K562 (cell line): ENCODE data around the gene EPHB4. TPM values are rescaled to one million over a fixed set of nuclear protein-coding genes. Genes with fewer than 3 reads are reported as not detected.

Experiments
- ATAC-seq: fragments of 200-7000 bp; cut with Tn5 transposase; 3 replicates; pipeline ENCODE4 v1.9.1; 2020; ENCODE audit warnings: moderate library complexity
- BruUV-seq: library from RNA; stranded (reverse); fragments of 400-500 nt; replicated peaks from 2 replicates; lab custom pipeline; 2021; lab: Mats Ljungman, UMichigan
- CTCF ChIA-PET: fragments of 300-600 bp; formaldehyde crosslinking; extraction: SDS; loops from one replicate; lab custom pipeline; 2021; ENCODE audit warnings: low intra/inter-chr PET ratio; lab: Yijun Ruan, JAX
- POLR2A ChIA-PET: fragments of 300-600, 350-650 bp; sonication (Branson Sonifier 250); formaldehyde crosslinking; extraction: SDS; loops from one replicate; lab custom pipeline; 2021; ENCODE audit warnings: antibody characterized with exemption, inconsistent platforms; lab: Yijun Ruan, JAX
- DNase-seq, 4 experiments: peaks; one replicate each; pipeline versions ENCODE4 v3.0.0 to v3.0.0-alpha.2; 2011 to 2018; ENCODE audit warnings: low spot score in 3 of 4, mixed read lengths in 3 of 4; ENCODE audit errors: extremely low read depth in 1 of 4
- FAIRE-seq: peaks from 2 replicates; lab custom pipeline; 2011; peaks lifted over from hg19 to GRCh38; lab: Jason Lieb, UNC
- H2AFZ ChIP-seq: 2 replicates; pipeline ENCODE4 v1.6.0; 2011; ENCODE audit warnings: low read depth, low read length, control low read depth, inconsistent platforms
- H3K27ac ChIP-seq: fragments of 200-600 bp; 3 replicates; pipeline ENCODE4 v1.8.0; 2011; ENCODE audit warnings: low read depth, mild to moderate bottlenecking, control low read depth, inconsistent platforms, low read length, moderate library complexity, mixed read lengths; ENCODE audit errors: extremely low read depth
- H3K27me3 ChIP-seq, 2 experiments: fragments of 300-600 bp in 1 of 2; 2 replicates in 1 of 2; 3 replicates in 1 of 2; pipeline versions ENCODE4 v1.6.0 to v1.8.0; 2011; ENCODE audit warnings: inconsistent platforms in 2 of 2, low read length in 2 of 2, mild to moderate bottlenecking in 1 of 2, mixed read lengths in 1 of 2, moderate library complexity in 1 of 2; ENCODE audit not compliant: control insufficient read depth in 2 of 2, insufficient read depth in 2 of 2
- H3K36me3 ChIP-seq: fragments of 300-600 bp; 3 replicates; pipeline ENCODE4 v1.8.0; 2011; ENCODE audit warnings: mild to moderate bottlenecking, low read length, inconsistent platforms; ENCODE audit not compliant: control insufficient read depth, insufficient read depth
- H3K4me1 ChIP-seq, 2 experiments: fragments of 200-600 bp in 1 of 2; replicated peaks in 1 of 2; 2 replicates in 1 of 2; 3 replicates in 1 of 2; pipeline versions ENCODE4 v1.5.1 to v1.8.0; 2011; ENCODE audit warnings: inconsistent platforms in 2 of 2, low read length in 2 of 2, mild to moderate bottlenecking in 1 of 2, mixed read lengths in 1 of 2, moderate library complexity in 1 of 2; ENCODE audit not compliant: control insufficient read depth in 2 of 2, insufficient read depth in 2 of 2
- H3K4me2 ChIP-seq: 2 replicates; pipeline ENCODE4 v1.6.1; 2011; ENCODE audit warnings: low read length, control low read depth, inconsistent platforms, mixed read lengths; ENCODE audit not compliant: insufficient read depth
- H3K4me3 ChIP-seq: fragments of 200-600 bp; sonication (generic), shearing (Covaris generic); 2 replicates; pipeline ENCODE4 v1.5.1; 2016; ENCODE audit warnings: control low read depth, inconsistent platforms
- H3K79me2 ChIP-seq: fragments of 200-600 bp; 3 replicates; pipeline ENCODE4 v1.8.0; 2011; ENCODE audit warnings: low read length, inconsistent platforms; ENCODE audit not compliant: control insufficient read depth, insufficient read depth
- H3K9ac ChIP-seq, 2 experiments: 2 replicates each; pipeline versions ENCODE4 v1.6.0 to v1.6.1; 2011; ENCODE audit warnings: low read depth in 2 of 2, low read length in 2 of 2, control low read depth in 1 of 2, inconsistent platforms in 1 of 2, mild to moderate bottlenecking in 1 of 2, mixed read lengths in 1 of 2; ENCODE audit not compliant: insufficient read depth in 1 of 2
- H3K9me1 ChIP-seq: one replicate; pipeline ENCODE4 v1.6.0; 2011; ENCODE audit warnings: inconsistent platforms, mild to moderate bottlenecking, low read length, moderate library complexity; ENCODE audit not compliant: control insufficient read depth, insufficient read depth
- H3K9me3 ChIP-seq: replicated peaks from 2 replicates; pipeline ENCODE4 v1.5.1; 2011; ENCODE audit warnings: low read depth, low read length, inconsistent platforms; ENCODE audit not compliant: control insufficient read depth, insufficient read depth
- H4K20me1 ChIP-seq: replicated peaks from 2 replicates; pipeline ENCODE4 v1.6.1; 2011; ENCODE audit warnings: low read length, inconsistent platforms, mixed read lengths; ENCODE audit not compliant: control insufficient read depth, insufficient read depth
- CCNT2 ChIP-seq: IDR thresholded peaks from 2 replicates; pipeline ENCODE4 v1.6.1; 2011; ENCODE audit warnings: borderline replicate concordance, low read depth, mild to moderate bottlenecking, moderate library complexity, mixed read lengths, low read length; ENCODE audit not compliant: insufficient read length; ENCODE audit errors: extremely low read depth
- GABPA ChIP-seq: fragments of 200-800 bp; sonication (Bioruptor generic); conservative IDR thresholded peaks from 2 replicates; pipeline ENCODE4 v1.6.1; 2016; ENCODE audit warnings: low read depth, missing genetic modification characterization, missing compliant biosample characterization
- GATAD2B ChIP-seq: fragments of 450-650 bp; IDR thresholded peaks from 2 replicates; pipeline ENCODE4 v1.6.1; 2017; ENCODE audit warnings: mild to moderate bottlenecking, borderline replicate concordance
- KLF13 ChIP-seq: fragments of 450-650 bp; IDR thresholded peaks from 2 replicates; pipeline ENCODE4 v1.6.1; 2016; ENCODE audit warnings: missing genetic modification characterization, low read depth, mild to moderate bottlenecking, missing compliant biosample characterization, moderate library complexity, borderline replicate concordance
- RHOXF2B ChIP-seq: fragments of 250-450 bp; sonication (Bioruptor Pico); conservative IDR thresholded peaks from 2 replicates; pipeline ENCODE4 v1.5.1; 2021
- SMAD3 ChIP-seq: fragments of 450-650 bp; formaldehyde crosslinking; conservative IDR thresholded peaks from 2 replicates; pipeline ENCODE4 v1.4.0; 2020; ENCODE audit warnings: mild to moderate bottlenecking
- ZNF124 ChIP-seq: sonication (generic); formaldehyde crosslinking; IDR thresholded peaks from 2 replicates; pipeline ENCODE4 v1.8.1; 2022; ENCODE audit warnings: missing genetic modification reagents
- WGBS: fragments of 100-300 bp; shearing (Covaris generic); methylation state at CpG from one replicate; pipeline ENCODE4 v1.1.6; 2016; ENCODE audit warnings: low coverage, mixed read lengths; ENCODE audit not compliant: insufficient coverage; ENCODE audit errors: missing lambda C conversion rate; 5-methylcytosine and 5-hydroxymethylcytosine counted together
- in situ Hi-C: fragments of 300-500 bp; cut with MboI; formaldehyde crosslinking; loops from 4 replicates; pipeline ENCODE4 v1.15.0; 2018; ENCODE audit warnings: inconsistent platforms, mixed read lengths
- intact Hi-C: fragments of 100-400 bp; cut with micrococcal nuclease; formaldehyde crosslinking; loops from 2 replicates; pipeline ENCODE4 v1.14.2; 2022
- polyA plus RNA-seq, 8 experiments: library from polyadenylated mRNA; depleted of rRNA in 4 of 8; stranded (reverse) in 5 of 8; unstranded in 3 of 8; fragments of >200 nt; fragmentation: Nextera tagmentation in 2 of 8; fragmentation: Illumina TruSeq in 1 of 8; extraction: Ambion mirVana in 2 of 8; extraction: Trizol in 1 of 8; gene quantifications; 2 replicates each; pipeline versions ENCODE4 v1.2.1 to v1.2.3, GENCODE V29; 2011 to 2014; ENCODE audit warnings: inconsistent platforms in 1 of 8, missing spikeins in 1 of 8
- total RNA-seq, 7 experiments: library from RNA; depleted of rRNA in 6 of 7; stranded (reverse); fragments of >200 nt in 6 of 7; fragmentation: Illumina TruSeq in 2 of 7; extraction: Trizol in 2 of 7; gene quantifications; 2 replicates each; pipeline versions ENCODE4 v1.2.1 to v1.2.3, GENCODE V29; 2011 to 2021; ENCODE audit warnings: low replicate concordance in 1 of 7
- TF ChIP-seq, protein P1 (sequence below), 2 experiments: IDR thresholded peaks; 2 replicates each; pipeline ENCODE4 v1.6.1; 2011; ENCODE audit warnings: borderline replicate concordance in 1 of 2, control low read depth in 1 of 2, low read depth in 1 of 2, low read length in 1 of 2, mild to moderate bottlenecking in 1 of 2, mixed read lengths in 1 of 2, moderate library complexity in 1 of 2; ENCODE audit not compliant: insufficient read depth in 1 of 2, insufficient read length in 1 of 2, poor library complexity in 1 of 2, severe bottlenecking in 1 of 2; ENCODE audit errors: extremely low read depth in 1 of 2
- TF ChIP-seq, protein P2 (sequence below), 3 experiments: fragments of 200-800 bp in 1 of 3; fragments of 250-450 bp in 1 of 3; fragments of 450-650 bp in 1 of 3; sonication (Bioruptor Pico) in 1 of 3; sonication (Bioruptor generic) in 1 of 3; formaldehyde crosslinking in 1 of 3; IDR thresholded peaks; 2 replicates each; pipeline versions ENCODE4 v1.6.1 to v1.8.0; 2016 to 2022; ENCODE audit warnings: mild to moderate bottlenecking in 2 of 3, missing genetic modification characterization in 2 of 3, missing compliant biosample characterization in 1 of 3, moderate library complexity in 1 of 3

The EPHB4 gene
- total and polyA plus RNA-seq, 9 of the 15 experiments (the other 6 are each of a cell fraction or from before 2014, with no cell fraction given) = 1.2 to 82.1 (median 37.9) TPM

DNA sequence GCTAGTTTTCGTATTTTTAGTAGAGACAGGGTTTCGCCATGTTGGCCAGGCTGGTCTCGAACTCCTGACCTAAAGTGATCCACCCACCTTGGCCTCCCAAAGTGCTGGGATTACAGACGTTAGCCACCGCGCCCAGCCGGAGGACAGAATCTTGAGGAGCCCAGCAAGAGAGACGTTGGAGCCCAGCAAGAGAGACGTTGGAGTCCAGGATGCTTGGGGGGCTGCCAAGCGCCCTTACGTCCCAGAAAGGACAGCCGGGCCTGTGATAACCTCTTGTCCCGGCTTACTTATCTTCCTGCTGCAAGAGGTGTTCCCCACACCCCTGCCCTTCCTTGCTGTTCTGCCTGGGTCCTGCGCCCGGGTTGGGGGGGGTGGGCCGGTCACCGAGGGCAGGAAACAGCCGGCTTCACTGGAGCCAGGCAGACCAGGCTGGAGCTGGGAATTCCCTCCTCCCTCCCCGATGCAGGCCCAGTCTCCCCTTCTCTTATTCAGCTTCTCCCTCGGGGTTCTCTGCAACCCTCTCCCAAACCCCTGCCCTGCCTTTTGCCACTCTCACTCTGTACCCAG, 1.9 kb upstream of the EPHB4 start (continued):
- TF ChIP-seq SMAD3 = no peak

DNA sequence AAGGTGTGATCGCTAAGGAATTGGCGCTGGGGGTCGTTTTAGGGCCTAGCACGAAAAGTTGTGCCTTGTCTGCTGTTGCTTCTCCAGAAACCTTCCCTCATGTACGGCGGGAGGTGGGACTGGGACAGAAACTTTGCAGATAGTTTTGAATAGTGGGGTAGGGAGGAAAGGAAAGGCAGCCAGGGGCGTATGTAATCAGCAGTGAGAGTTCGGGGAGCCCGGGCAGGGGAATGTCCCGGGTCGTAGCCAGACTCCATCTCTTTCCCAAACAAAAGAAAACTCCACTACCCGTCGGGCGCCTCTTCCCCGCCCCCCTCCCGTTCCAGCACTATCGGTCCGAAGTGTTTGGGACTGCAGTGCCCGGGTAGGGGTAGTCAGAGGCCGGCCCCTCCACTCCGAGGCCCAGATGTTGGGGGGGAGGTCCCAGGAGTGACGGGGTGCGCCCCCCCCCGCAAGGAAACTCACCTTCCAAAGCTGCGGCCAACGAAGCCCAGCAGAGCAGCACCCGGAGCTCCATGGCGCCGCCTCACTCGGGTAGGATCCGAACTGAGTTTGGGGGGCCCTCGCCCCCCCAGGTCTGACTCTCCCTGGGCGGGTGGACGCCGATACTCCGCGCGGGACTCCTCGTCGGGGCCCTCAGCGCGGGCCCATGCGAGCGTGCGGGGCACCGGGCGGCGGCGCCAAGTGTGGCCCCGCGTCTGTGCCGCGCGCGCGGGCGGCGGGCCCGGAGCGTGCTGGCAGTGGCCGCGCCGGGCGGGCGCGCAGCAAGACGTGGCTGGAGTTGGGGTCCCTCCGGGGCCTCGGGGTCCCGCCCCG, 601 bp downstream of the EPHB4 start:
- Histone ChIP-seq H3K36me3 (peaks cover 30% of the 10 kb centered on the region; the same call in 2 of the 3 replicates), H3K4me3 (peak overlapping the region; percentile 71), H3K9me3 (no peaks in the 10 kb centered on the region), H3K9ac (peak overlapping the region; percentile 61 to 88), H3K79me2 (peaks cover 55% of the 10 kb centered on the region), H4K20me1 (peaks cover 9% of the 10 kb centered on the region; the same call in 1 of the 2 replicates), H3K27ac (peak overlapping the region; percentile 60), H3K27me3 (no peaks in the 10 kb centered on the region), H2AFZ (peak overlapping the region; percentile 67), H3K4me2 (peak overlapping the region; percentile 98), H3K4me1 (peaks cover 17 to 67% of the 10 kb centered on the region in 2 experiments; a peak in 4 of 5 replicates), H3K9me1 (peaks cover 4% of the 10 kb centered on the region)
- intact Hi-C loops (loop anchor here (1.0 kb wide), 2 partner anchors 24 to 26 kb away; partner anchors contain the start of gene SLC12A9), in situ Hi-C loops (no loop called here)
- ChIA-PET CTCF (interaction anchor here (0.6 to 1.4 kb wide), 3 partner anchors 28 to 232 kb away, joined by 3 to 5 read pairs (median 3); no protein-coding TSS in a partner anchor), POLR2A (interaction anchor here (0.5 to 1.2 kb wide), 8 partner anchors 14 to 242 kb away, joined by 3 to 4 read pairs (median 3); partner anchors contain the start of genes SLC12A9 and SRRT)
- 1% methylated on average over 67 of the region's 71 CpGs for WGBS
- DNase-seq (peak in 2 of 4 experiments; percentile 43 to 69), FAIRE-seq (peak; percentile 57), ATAC-seq (peak; percentile 21)
- no TSS peak for BruUV-seq
- TF ChIP-seq, protein P1, sequence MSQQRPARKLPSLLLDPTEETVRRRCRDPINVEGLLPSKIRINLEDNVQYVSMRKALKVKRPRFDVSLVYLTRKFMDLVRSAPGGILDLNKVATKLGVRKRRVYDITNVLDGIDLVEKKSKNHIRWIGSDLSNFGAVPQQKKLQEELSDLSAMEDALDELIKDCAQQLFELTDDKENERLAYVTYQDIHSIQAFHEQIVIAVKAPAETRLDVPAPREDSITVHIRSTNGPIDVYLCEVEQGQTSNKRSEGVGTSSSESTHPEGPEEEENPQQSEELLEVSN (IDR thresholded peaks at IDR 0.05; ENCODE audit: borderline replicate concordance in 1 of 2, extremely low read depth in 1 of 2, insufficient read depth in 1 of 2, insufficient read length in 1 of 2, low read depth in 1 of 2, low read length in 1 of 2, poor library complexity in 1 of 2, severe bottlenecking in 1 of 2) = peak in 1 of 2 experiments; percentile 63
- no peak for TF ChIP-seq RHOXF2B
- TF ChIP-seq, protein P2, sequence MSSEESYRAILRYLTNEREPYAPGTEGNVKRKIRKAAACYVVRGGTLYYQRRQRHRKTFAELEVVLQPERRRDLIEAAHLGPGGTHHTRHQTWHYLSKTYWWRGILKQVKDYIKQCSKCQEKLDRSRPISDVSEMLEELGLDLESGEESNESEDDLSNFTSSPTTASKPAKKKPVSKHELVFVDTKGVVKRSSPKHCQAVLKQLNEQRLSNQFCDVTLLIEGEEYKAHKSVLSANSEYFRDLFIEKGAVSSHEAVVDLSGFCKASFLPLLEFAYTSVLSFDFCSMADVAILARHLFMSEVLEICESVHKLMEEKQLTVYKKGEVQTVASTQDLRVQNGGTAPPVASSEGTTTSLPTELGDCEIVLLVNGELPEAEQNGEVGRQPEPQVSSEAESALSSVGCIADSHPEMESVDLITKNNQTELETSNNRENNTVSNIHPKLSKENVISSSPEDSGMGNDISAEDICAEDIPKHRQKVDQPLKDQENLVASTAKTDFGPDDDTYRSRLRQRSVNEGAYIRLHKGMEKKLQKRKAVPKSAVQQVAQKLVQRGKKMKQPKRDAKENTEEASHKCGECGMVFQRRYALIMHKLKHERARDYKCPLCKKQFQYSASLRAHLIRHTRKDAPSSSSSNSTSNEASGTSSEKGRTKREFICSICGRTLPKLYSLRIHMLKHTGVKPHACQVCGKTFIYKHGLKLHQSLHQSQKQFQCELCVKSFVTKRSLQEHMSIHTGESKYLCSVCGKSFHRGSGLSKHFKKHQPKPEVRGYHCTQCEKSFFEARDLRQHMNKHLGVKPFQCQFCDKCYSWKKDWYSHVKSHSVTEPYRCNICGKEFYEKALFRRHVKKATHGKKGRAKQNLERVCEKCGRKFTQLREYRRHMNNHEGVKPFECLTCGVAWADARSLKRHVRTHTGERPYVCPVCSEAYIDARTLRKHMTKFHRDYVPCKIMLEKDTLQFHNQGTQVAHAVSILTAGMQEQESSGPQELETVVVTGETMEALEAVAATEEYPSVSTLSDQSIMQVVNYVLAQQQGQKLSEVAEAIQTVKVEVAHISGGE (CRISPR knock-in tag; IDR thresholded peaks at IDR 0.05) = peak in 1 of 3 experiments; percentile 9; a peak in 1 of 6 replicates
- no peak for TF ChIP-seq KLF13 (tag)
- TF ChIP-seq ZNF124 (CRISPR knock-in tag) = no peak
- TF ChIP-seq CCNT2 = peak; percentile 21
- peak; percentile 85 for TF ChIP-seq GATAD2B
- TF ChIP-seq GABPA (tag) = no peak
